HG02970 (cell line): ENCODE measurements around the gene PIGL.
A peak's percentile ranks its signal among the peaks of the same experiment; 100 is the strongest.

Experiments used
- ATAC-seq: cut with Tn5 transposase; IDR thresholded peaks from one replicate; pipeline ENCODE4 v1.9.1; 2021; ENCODE audit warnings: mild to moderate bottlenecking, moderate library complexity, moderate number of reproducible peaks; ENCODE audit not compliant: unreplicated experiment, low FRiP score

PIGL gene

DNA sequence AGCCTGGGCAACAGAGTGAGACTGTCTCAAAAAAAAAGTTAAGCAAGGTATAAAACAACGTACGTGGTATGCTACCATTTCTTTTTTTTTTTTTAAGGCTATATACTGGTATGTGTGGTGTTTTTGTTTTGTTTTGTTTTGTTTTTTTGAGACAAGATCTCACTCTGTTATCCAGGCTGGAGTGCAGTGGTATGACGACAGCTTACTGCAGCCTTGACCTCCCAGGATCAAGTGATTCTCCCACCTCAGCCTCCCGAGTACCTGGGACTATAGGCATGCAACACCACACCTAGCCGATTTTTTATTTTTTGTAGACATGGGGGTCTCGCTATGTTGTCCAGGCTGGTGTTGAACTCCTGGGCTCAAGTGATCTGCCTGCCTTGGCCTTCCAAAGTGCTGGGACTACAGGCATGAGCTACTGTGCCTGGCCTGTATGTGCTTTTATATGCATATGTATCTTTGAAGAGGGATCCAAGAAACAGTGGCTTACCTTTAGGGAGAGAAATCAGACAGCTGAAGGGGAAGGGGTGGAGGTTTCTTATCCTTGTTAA lies 129.8 kb downstream of the PIGL start:
- no peak for ATAC-seq

GRCh38 chr17:16348586-16348985 lies 131.6 kb downstream of the PIGL start:
- no peak for ATAC-seq

- no peak for ATAC-seq
Observed at GRCh38 chr17:16349431-16349830, 132.4 kb downstream of the PIGL start.

DNA sequence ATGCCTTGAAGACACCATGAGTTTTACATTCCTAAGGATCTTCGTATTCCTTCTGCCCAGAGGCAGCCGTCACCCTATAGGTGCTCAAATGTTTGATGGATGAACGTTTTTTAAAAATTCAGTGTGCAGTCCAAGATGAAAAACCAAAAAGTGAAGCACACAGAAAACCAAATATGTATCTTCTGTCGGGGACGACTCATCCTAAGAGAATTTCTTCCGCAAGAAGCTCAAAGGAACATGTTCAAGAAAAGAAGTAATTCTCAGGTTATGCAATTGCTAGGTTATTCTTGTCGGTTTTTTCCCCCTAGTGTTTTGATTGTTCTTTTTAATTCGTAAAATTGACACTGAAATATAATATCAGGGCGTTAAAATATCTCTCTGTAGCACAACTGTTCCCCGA lies 134.8 kb downstream of the PIGL start:
- ATAC-seq: no peak

DNA sequence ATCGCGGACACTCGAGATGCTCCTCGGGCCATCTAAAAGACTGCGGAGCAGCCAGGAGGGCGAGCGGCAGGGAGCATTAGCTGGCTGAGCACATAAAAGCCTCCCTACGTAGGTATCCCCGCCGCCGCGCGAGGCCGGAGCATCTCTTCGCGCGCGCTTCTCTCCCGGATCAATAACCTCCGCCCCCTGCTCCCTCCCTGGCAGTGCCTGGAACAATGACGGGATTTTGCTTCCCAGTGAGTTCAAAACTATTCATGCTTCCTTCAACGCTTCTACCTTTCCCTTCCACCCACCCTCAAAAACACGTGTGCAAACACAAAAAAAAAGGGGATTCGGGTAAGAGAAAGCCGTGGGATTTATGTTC lies 135.3 kb downstream of the PIGL start:
- ATAC-seq: no peak

DNA sequence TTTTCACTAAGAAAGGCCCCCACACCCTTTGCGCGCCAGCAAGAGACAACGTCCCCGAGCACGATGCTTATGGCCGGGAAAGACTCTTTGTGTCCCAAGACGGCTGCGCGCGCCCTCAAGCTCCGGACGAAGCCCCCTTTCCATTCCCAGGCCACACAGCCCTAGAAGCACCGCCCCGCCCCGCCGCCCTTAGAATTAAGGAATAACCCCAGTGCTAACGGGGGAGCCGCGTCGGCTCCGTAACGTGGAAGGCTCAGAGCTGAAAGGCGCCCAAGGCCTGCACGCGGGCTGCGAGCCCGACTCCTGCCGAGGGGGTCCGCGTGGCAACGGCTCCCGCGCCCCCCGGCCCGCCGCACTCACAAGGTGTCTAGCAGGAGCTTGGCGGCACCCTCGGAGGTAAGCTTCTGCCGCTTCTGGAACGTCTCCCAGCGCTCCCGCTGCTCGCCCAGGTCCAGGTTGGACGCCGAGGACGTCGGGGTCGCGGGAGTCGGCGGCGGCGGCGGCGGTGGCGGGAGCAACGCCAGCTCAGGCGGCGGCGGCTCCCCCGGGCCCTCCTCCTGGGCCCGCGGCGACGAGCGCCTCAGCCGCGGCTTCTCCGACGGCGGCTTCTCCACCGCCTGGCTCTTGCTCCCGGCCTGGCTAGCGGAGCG lies 135.8 kb downstream of the PIGL start:
- ATAC-seq: peak; percentile 35

GRCh38 chr17:16353317-16354174 lies 136.5 kb downstream of the PIGL start, which contains the start of gene CENPV:
Gene CENPV, minus strand, starts transcription at chr17:16353469. Its CDS starts 33 bp downstream, at chr17:16353436.
- peak; percentile 65 for ATAC-seq

- no peak for ATAC-seq
Observed at GRCh38 chr17:16354585-16354984, 137.6 kb downstream of the PIGL start.

DNA sequence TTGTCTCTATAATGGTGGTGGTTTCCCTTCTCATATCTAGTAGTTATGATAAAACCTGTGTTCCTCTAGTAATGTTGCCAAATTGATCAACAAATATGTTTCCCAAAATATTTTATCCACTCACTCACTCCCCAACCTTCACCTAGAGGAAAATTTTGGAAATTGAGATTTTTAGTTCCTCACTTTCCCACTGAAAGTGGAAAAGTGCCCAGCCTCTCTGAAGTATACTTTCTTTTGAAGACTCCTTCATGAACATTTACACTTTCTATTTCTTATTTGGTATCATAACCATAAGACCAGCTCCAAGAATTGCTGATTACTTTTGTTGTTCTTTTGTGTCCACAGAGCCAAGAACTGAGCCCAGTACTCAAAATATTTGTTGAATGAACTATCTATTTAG lies 141.4 kb downstream of the PIGL start:
- ATAC-seq: no peak

DNA sequence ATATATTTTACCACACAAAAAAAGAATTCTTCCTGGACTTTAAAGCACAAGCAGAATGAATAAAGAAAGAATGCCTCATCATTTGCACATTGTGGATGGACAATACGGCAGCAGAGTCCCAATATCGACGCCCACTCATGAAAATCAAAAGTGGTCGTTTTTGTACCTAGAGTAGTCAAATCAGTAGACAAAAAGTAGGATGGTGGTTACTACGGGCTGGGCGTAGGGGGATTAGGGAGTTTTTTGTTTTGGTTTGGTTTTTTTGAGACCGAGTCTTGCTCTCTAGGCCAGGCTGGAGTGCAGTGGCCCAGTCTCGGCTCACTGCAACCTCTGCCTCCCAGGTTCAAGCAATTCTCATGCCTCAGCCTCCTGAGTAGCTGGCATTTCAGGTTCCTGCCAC lies 144.9 kb downstream of the PIGL start:
- ATAC-seq: no peak

- ATAC-seq: no peak
Observed at GRCh38 chr17:16363749-16364536, 146.9 kb downstream of the PIGL start.

GRCh38 chr17:16364625-16365024 lies 147.6 kb downstream of the PIGL start:
- no peak for ATAC-seq

GRCh38 chr17:16371742-16372141 lies 154.7 kb downstream of the PIGL start:
- no peak for ATAC-seq

GRCh38 chr17:16374146-16374938 lies 157.3 kb downstream of the PIGL start:
- ATAC-seq: no peak
